HPDE6-E6E7 (cell line): ENCODE data around the gene TSHZ2.

Experiments
- DNase-seq: peaks from one replicate; pipeline ENCODE4 v3.0.0; 2011; ENCODE audit warnings: missing footprints; ENCODE audit errors: extremely low spot score

The TSHZ2 gene

GRCh38 chr20:52972190-52972937 is at the start of gene TSHZ2:
Gene TSHZ2, plus strand, starts transcription at chr20:52972358. Its CDS starts 936 bp downstream, at chr20:52973294.
- no peak for DNase-seq

GRCh38 chr20:52922436-52922835 is 49.7 kb upstream of the TSHZ2 start:
- no peak for DNase-seq

- DNase-seq, result peak; percentile 95
These were observed 48.8 kb upstream of the TSHZ2 start for GRCh38 chr20:52923123-52923937.

DNA sequence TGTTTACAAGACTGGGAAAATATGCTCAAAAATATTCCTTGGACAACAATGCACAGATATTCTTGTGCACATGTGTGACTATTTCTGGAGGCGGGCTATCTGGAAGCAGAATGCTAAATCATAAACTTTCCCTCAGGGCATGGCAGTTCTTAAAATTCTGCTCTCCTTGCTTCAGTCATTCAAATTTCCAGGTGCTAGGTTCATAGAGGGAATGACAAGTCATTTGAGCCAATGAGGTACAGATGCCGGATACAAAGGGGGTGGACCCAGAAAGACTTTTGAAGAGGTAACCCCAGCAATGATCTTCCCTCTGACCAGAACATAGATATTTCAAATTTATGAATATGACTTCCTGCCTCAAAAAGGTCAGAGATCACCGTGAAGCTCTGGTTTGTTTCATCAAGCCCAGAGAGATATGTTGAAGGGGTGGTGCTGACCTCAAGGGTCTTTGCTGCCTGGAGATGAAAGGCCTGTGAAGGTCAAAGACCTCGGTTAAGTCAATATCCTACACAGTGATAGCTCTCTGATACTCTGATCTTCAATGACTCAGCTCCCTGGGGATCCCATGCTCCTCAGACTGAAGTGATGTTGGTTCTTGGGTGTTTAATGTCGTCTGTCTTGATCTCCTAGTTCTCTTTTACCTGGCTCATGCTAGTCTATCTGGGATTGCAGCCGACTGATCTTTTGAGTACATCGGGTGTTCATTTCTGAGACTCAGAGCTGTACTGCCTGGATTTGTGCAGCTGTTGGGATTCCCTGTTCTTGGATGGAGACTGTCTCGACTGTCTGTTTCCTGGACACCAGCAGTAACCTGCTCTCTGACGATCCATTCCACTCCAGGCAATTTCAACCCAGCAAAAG is 47.5 kb upstream of the TSHZ2 start:
- no peak for DNase-seq

DNA sequence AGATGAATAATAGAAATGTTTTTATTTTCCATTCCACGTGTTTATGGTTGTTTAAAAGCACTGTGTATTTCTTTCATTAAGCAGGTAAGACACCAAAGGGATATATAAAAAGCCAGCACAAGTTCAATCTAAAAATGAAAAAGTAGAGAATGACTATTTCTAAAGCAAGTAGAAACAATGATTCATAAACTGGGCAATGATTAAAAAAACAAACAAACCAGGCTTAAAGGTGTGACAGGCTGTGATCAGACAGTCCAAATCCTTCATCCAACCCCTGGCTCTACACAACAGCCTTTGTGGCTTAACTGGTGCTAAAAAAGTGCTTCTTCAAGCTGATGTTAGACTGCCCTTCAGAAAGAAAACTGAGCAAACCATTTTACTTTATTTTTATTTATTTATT is 45.7 kb upstream of the TSHZ2 start:
- DNase-seq, result peak; percentile 68

- DNase-seq, result no peak
These were observed 38.3 kb upstream of the TSHZ2 start for GRCh38 chr20:52933867-52934266.

GRCh38 chr20:52936351-52937340 is 35.5 kb upstream of the TSHZ2 start:
- no peak for DNase-seq

GRCh38 chr20:52937591-52938100 is 34.5 kb upstream of the TSHZ2 start:
- DNase-seq, result no peak

- DNase-seq, result no peak
These were observed 33.0 kb upstream of the TSHZ2 start for GRCh38 chr20:52939141-52939540.

- no peak for DNase-seq
These were observed 30.4 kb upstream of the TSHZ2 start for GRCh38 chr20:52941808-52942207.

GRCh38 chr20:52943185-52943841 is 28.8 kb upstream of the TSHZ2 start:
- peak; percentile 69 for DNase-seq

- DNase-seq, result no peak
These were observed 26.9 kb upstream of the TSHZ2 start for GRCh38 chr20:52945268-52945667.

- peak; percentile 70 for DNase-seq
These were observed 26.2 kb upstream of the TSHZ2 start for GRCh38 chr20:52945862-52946522.

- no peak for DNase-seq
These were observed 23.7 kb upstream of the TSHZ2 start for GRCh38 chr20:52948491-52948890.

- no peak for DNase-seq
These were observed 19.1 kb upstream of the TSHZ2 start for GRCh38 chr20:52953020-52953419.

GRCh38 chr20:52954849-52955248 is 17.3 kb upstream of the TSHZ2 start:
- no peak for DNase-seq

GRCh38 chr20:52958211-52958610 is 13.9 kb upstream of the TSHZ2 start:
- no peak for DNase-seq

DNA sequence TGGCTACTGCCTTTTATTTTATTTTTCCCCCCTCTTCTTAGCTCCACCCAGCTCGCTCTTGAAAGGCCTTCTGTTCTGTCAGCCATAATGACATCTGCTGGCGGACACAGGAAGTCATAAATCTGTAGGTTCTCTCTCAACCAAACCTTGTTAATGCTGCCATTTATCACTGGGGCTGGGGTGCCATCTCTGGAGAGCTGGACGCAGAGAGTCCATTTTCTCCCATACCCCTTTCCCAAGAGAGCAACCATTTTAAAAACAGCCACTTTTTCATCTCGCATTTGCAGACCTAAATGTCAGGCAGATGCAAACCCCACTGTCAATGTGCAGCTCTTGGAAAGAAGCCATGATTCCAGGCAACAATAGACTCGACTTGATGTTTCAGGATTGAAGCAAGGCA is 13.0 kb upstream of the TSHZ2 start:
- no peak for DNase-seq

DNA sequence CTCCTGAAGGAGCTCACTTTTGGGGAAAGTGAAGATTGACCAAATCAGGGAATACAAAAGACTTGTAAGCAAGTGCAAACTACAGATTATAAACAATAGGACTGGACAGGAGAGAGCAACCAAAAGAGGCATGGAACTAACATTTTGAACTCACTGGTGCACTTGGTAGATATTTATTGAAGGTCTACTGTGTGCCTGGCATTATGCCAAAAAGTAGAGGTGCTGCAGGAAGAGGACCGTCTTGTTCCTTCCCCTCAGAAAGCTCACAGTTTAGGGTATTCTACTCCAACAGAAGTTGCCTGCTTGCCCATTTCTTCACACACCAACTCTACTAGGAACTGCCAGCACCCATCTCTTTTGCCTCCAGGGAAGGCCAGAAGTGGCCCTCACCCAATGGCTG is 10.0 kb upstream of the TSHZ2 start:
- no peak for DNase-seq

- DNase-seq, result no peak
These were observed 9.0 kb upstream of the TSHZ2 start for GRCh38 chr20:52963131-52963530.
